Fibroblast of skin of abdomen (primary cell): ENCODE measurements around the gene ELF1. TPM values are rescaled to one million over a fixed set of nuclear protein-coding genes. Genes with fewer than 3 reads are reported as not detected.

ENCODE experiments used
- DNase-seq: peaks from one replicate; pipeline ENCODE4 v3.0.0-alpha.2; 2013
- polyA plus RNA-seq, 2 experiments: library from polyadenylated mRNA; unstranded; fragments of 120-200 nt; gene quantifications; one replicate each; pipeline ENCODE4 v1.2.1, GENCODE V29; 2013; ENCODE audit not compliant: insufficient read length in 2 of 2

The ELF1 gene
- polyA plus RNA-seq (2013, experiment 1 of 2; ENCODE audit: insufficient read length): 19.7 TPM
- polyA plus RNA-seq (2013, experiment 2 of 2; ENCODE audit: insufficient read length): 18.4 TPM

GRCh38 chr13:41019011-41019487, at the start of gene ELF1:
ELF1 (minus strand) TSS chr13:41019316; CDS start chr13:40982054, 37,262 bp downstream.
- DNase-seq: peak; percentile 33

- peak; percentile 57 for DNase-seq
Observed at GRCh38 chr13:41065078-41065477, 46.0 kb upstream of the ELF1 start.

- peak; percentile 70 for DNase-seq
Observed at GRCh38 chr13:41064493-41064892, 45.4 kb upstream of the ELF1 start.

GRCh38 chr13:41061914-41062837, 43.1 kb upstream of the ELF1 start:
- DNase-seq: peak; percentile 58

- peak; percentile 96 for DNase-seq
Observed at GRCh38 chr13:41061075-41061913, 42.2 kb upstream of the ELF1 start, which contains the start of gene WBP4. WBP4 (plus strand) TSS chr13:41061509; CDS start chr13:41061674, 165 bp downstream.

- DNase-seq: peak; percentile 88
Observed at GRCh38 chr13:41060724-41061074, 41.6 kb upstream of the ELF1 start.

GRCh38 chr13:41060082-41060723, 41.1 kb upstream of the ELF1 start:
- DNase-seq: peak; percentile 93

GRCh38 chr13:41059456-41060081, 40.5 kb upstream of the ELF1 start:
- DNase-seq: no peak

- no peak for DNase-seq
Observed at GRCh38 chr13:41058295-41059070, 39.4 kb upstream of the ELF1 start.

- DNase-seq: no peak
Observed at GRCh38 chr13:41056826-41057711, 38.0 kb upstream of the ELF1 start.

GRCh38 chr13:41056194-41056593, 37.1 kb upstream of the ELF1 start:
- DNase-seq: no peak

GRCh38 chr13:41054919-41055619, 36.0 kb upstream of the ELF1 start:
- no peak for DNase-seq

- DNase-seq: peak; percentile 64
Observed at GRCh38 chr13:41054212-41054877, 35.2 kb upstream of the ELF1 start.

- DNase-seq: peak; percentile 15
Observed at GRCh38 chr13:41053384-41053826, 34.3 kb upstream of the ELF1 start.

GRCh38 chr13:41052441-41052840, 33.3 kb upstream of the ELF1 start:
- no peak for DNase-seq

GRCh38 chr13:41049480-41050440, 30.6 kb upstream of the ELF1 start:
- no peak for DNase-seq

- no peak for DNase-seq
Observed at GRCh38 chr13:41048640-41049039, 29.5 kb upstream of the ELF1 start.
